Fibroblast of skin of right biceps (primary cell): Measurements from ENCODE around the gene ZNF385B.
"Not testable (repeated sequence)": the region's sequence is repeated elsewhere in the genome, so short reads cannot be mapped to it uniquely, and the experiment has no call there.

Experiments
- DNase-seq: peaks from one replicate; pipeline ENCODE4 v3.0.0-alpha.2; 2013

The ZNF385B gene

GRCh38 chr2:179671043-179671981 lies 190.1 kb downstream of the ZNF385B start:
- no peak for DNase-seq

GRCh38 chr2:179669196-179669595 lies 192.2 kb downstream of the ZNF385B start:
- no peak for DNase-seq

GRCh38 chr2:179664972-179665812 lies 196.2 kb downstream of the ZNF385B start:
- DNase-seq, result no peak

- DNase-seq, result no peak
Observed at GRCh38 chr2:179661986-179662385, 199.4 kb downstream of the ZNF385B start.

- DNase-seq, result no peak
Observed at GRCh38 chr2:179657068-179657595, 204.3 kb downstream of the ZNF385B start.

GRCh38 chr2:179655627-179656026 lies 205.8 kb downstream of the ZNF385B start:
- DNase-seq, result peak; percentile 54

- no peak for DNase-seq
Observed at GRCh38 chr2:179654806-179655205, 206.6 kb downstream of the ZNF385B start.

GRCh38 chr2:179652296-179652695 lies 209.1 kb downstream of the ZNF385B start:
- DNase-seq, result no peak

GRCh38 chr2:179650420-179650819 lies 211.0 kb downstream of the ZNF385B start:
- no peak for DNase-seq

GRCh38 chr2:179646862-179647587 lies 214.4 kb downstream of the ZNF385B start:
- DNase-seq, result no peak

- no peak for DNase-seq
Observed at GRCh38 chr2:179646173-179646769, 215.1 kb downstream of the ZNF385B start.

- no peak for DNase-seq
Observed at GRCh38 chr2:179645047-179645446, 216.4 kb downstream of the ZNF385B start.

GRCh38 chr2:179642462-179642861 lies 218.9 kb downstream of the ZNF385B start:
- no peak for DNase-seq

GRCh38 chr2:179636995-179637394 lies 224.4 kb downstream of the ZNF385B start:
- no peak for DNase-seq

GRCh38 chr2:179636100-179636980 lies 225.1 kb downstream of the ZNF385B start:
- DNase-seq, result no peak

GRCh38 chr2:179631769-179632385 lies 229.5 kb downstream of the ZNF385B start:
- DNase-seq, result not testable (repeated sequence)

GRCh38 chr2:179629776-179630175 lies 231.6 kb downstream of the ZNF385B start:
- DNase-seq, result not testable (repeated sequence)

GRCh38 chr2:179626261-179626660 lies 235.2 kb downstream of the ZNF385B start:
- DNase-seq, result peak; percentile 37

GRCh38 chr2:179622635-179623300 lies 238.6 kb downstream of the ZNF385B start:
- no peak for DNase-seq

- DNase-seq, result peak; percentile 68
Observed at GRCh38 chr2:179622112-179622511, 239.3 kb downstream of the ZNF385B start.
